CD14-positive monocyte (primary cell): Measurements from ENCODE around the gene TMEM178B. TPM values are rescaled to one million over a fixed set of nuclear protein-coding genes. Genes with fewer than 3 reads are reported as not detected.

Source experiments
- DNase-seq, 3 donors: peaks; one replicate each; pipeline ENCODE4 v3.0.0-alpha.2; 2011 to 2022
- H2AFZ ChIP-seq: 2 replicates; pipeline ENCODE4 v1.6.0; 2012; ENCODE audit warnings: mild to moderate bottlenecking, low read depth, low read length, inconsistent platforms; ENCODE audit not compliant: insufficient read depth, poor library complexity, severe bottlenecking
- H3K27ac ChIP-seq, 2 donors: 1 replicate in 1 of 2; 2 replicates in 1 of 2; pipeline ENCODE4 v1.5.1; 2012 to 2013; ENCODE audit warnings: low read length in 2 of 2, control low read depth in 1 of 2, inconsistent platforms in 1 of 2, low read depth in 1 of 2, mild to moderate bottlenecking in 1 of 2
- H3K27me3 ChIP-seq, 2 donors: one replicate each; pipeline versions ENCODE4 v1.6.0 to v1.6.1; 2011 to 2013; ENCODE audit warnings: low read length in 2 of 2; ENCODE audit not compliant: control insufficient read depth in 2 of 2, insufficient read depth in 2 of 2
- H3K36me3 ChIP-seq, 2 donors: replicated peaks in 1 of 2; 1 replicate in 1 of 2; 2 replicates in 1 of 2; pipeline versions ENCODE4 v1.5.1 to v1.6.1; 2012 to 2013; ENCODE audit warnings: low read length in 2 of 2, control low read depth in 1 of 2, inconsistent platforms in 1 of 2, mild to moderate bottlenecking in 1 of 2; ENCODE audit not compliant: insufficient read depth in 2 of 2, control insufficient read depth in 1 of 2
- H3K4me1 ChIP-seq, 2 donors: 1 replicate in 1 of 2; 2 replicates in 1 of 2; pipeline versions ENCODE4 v1.5.1 to v1.6.1; 2012 to 2013; ENCODE audit warnings: low read length in 2 of 2, control low read depth in 1 of 2, inconsistent platforms in 1 of 2, mild to moderate bottlenecking in 1 of 2, moderate library complexity in 1 of 2; ENCODE audit not compliant: insufficient read depth in 2 of 2, control insufficient read depth in 1 of 2
- H3K4me2 ChIP-seq: replicated peaks from 2 replicates; pipeline ENCODE3; 2012; ENCODE audit warnings: low read length, moderate library complexity, mild to moderate bottlenecking; ENCODE audit not compliant: poor library complexity, severe bottlenecking; ENCODE audit errors: extremely low read depth
- H3K4me3 ChIP-seq, 3 experiments: fragments of 200-600 bp in 1 of 3; sonication (generic) in 1 of 3; replicated peaks in 1 of 3; 1 replicate in 2 of 3; 2 replicates in 1 of 3; pipeline ENCODE4 v1.5.1; 2011 to 2013; ENCODE audit warnings: low read length in 3 of 3, mild to moderate bottlenecking in 3 of 3, control low read depth in 2 of 3, low read depth in 2 of 3, inconsistent platforms in 1 of 3, moderate library complexity in 1 of 3
- H3K79me2 ChIP-seq: 2 replicates; pipeline ENCODE4 v1.6.0; 2012; ENCODE audit warnings: mild to moderate bottlenecking, control low read depth, inconsistent platforms, low read length, moderate library complexity; ENCODE audit not compliant: insufficient read depth
- H3K9ac ChIP-seq: 2 replicates; pipeline ENCODE4 v1.6.0; 2017; ENCODE audit warnings: low read length, mild to moderate bottlenecking; ENCODE audit not compliant: insufficient read depth, poor library complexity, severe bottlenecking
- H3K9me3 ChIP-seq, 2 donors: replicated peaks in 1 of 2; 1 replicate in 1 of 2; 2 replicates in 1 of 2; pipeline versions ENCODE4 v1.5.1 to v1.6.1; 2012 to 2013; ENCODE audit warnings: low read length in 2 of 2, control low read depth in 1 of 2; ENCODE audit not compliant: control insufficient read depth in 1 of 2, insufficient read depth in 1 of 2
- H4K20me1 ChIP-seq: 2 replicates; pipeline ENCODE4 v1.6.0; 2012; ENCODE audit warnings: mild to moderate bottlenecking, low read length, control low read depth, moderate library complexity; ENCODE audit not compliant: insufficient read depth
- H3K27ac Mint-ChIP-seq, 7 donors: one replicate each; pipeline ENCODE4 v1.8.0; 2020; ENCODE audit warnings: mild to moderate bottlenecking in 7 of 7, mixed read lengths in 7 of 7, moderate library complexity in 6 of 7, inconsistent platforms in 2 of 7
- H3K27me3 Mint-ChIP-seq, 3 donors: one replicate each; pipeline ENCODE4 v1.8.0; 2021 to 2022; ENCODE audit warnings: low read depth in 3 of 3, mild to moderate bottlenecking in 3 of 3, mixed read lengths in 3 of 3, moderate library complexity in 3 of 3, inconsistent platforms in 1 of 3
- H3K36me3 Mint-ChIP-seq, 2 donors: one replicate each; pipeline ENCODE4 v1.8.0; 2020; ENCODE audit warnings: mixed read lengths in 2 of 2, inconsistent platforms in 1 of 2, mild to moderate bottlenecking in 1 of 2
- H3K4me1 Mint-ChIP-seq: one replicate; pipeline ENCODE4 v1.8.0; 2020; ENCODE audit warnings: mild to moderate bottlenecking, mixed read lengths
- H3K4me3 Mint-ChIP-seq, 2 donors: one replicate each; pipeline ENCODE4 v1.8.0; 2020; ENCODE audit warnings: mild to moderate bottlenecking in 2 of 2, mixed read lengths in 2 of 2, moderate library complexity in 1 of 2
- H3K9me3 Mint-ChIP-seq, 7 donors: one replicate each; pipeline ENCODE4 v1.8.0; 2020 to 2022; ENCODE audit warnings: mixed read lengths in 7 of 7, mild to moderate bottlenecking in 6 of 7, moderate library complexity in 6 of 7, inconsistent platforms in 2 of 7
- CTCF ChIP-seq: fragments of 200-600 bp; IDR thresholded peaks from one replicate; pipeline ENCODE4 v1.8.0; 2022; ENCODE audit warnings: antibody characterized with exemption, mild to moderate bottlenecking
- WGBS: methylation state at CpG from one replicate; pipeline ENCODE4 v1.1.5; 2013; ENCODE audit warnings: missing lambda C conversion rate; ENCODE audit not compliant: insufficient coverage; 5-methylcytosine and 5-hydroxymethylcytosine counted together
- intact Hi-C, 2 donors: fragments of 100-400 bp; cut with micrococcal nuclease; formaldehyde crosslinking; loops; one replicate each; pipeline versions ENCODE4 v1.15.0 to v1.15.1; 2023
- polyA plus RNA-seq, 3 donors: library from polyadenylated mRNA; depleted of rRNA in 1 of 3; unstranded in 2 of 3; stranded (reverse) in 1 of 3; fragments of 300-500 nt in 2 of 3; fragments of >200 nt in 1 of 3; fragmentation: Illumina TruSeq in 2 of 3; gene quantifications; 1 replicate in 2 of 3; 2 replicates in 1 of 3; pipeline ENCODE4 v1.2.3, GENCODE V29; 2012 to 2021

TMEM178B gene
- polyA plus RNA-seq, 3 donors = not detected

- 76% methylated on average over 4 of the region's 7 CpGs for WGBS
- no peaks in the 10 kb centered on the region for H3K9me3 ChIP-seq
- H3K4me1 ChIP-seq = no peaks in the 10 kb centered on the region
- H3K4me2 ChIP-seq = no peak overlapping the region
- Mint-ChIP-seq H3K36me3 (no peaks in the 10 kb centered on the region), H3K4me1 (no peaks in the 10 kb centered on the region), H3K9me3 (peaks cover 0 to 10% (median 1%) of the 10 kb centered on the region in 7 donors), H3K4me3 (no peak overlapping the region), H3K27ac (no peak overlapping the region), H3K27me3 (peaks cover 0 to 11% (median 2%) of the 10 kb centered on the region in 3 donors)
- no peaks in the 10 kb centered on the region for H3K79me2 ChIP-seq
- H3K4me3 ChIP-seq = no peak overlapping the region
- H3K27me3 ChIP-seq = no peaks in the 10 kb centered on the region
- TF ChIP-seq CTCF = no peak
- H3K36me3 ChIP-seq = no peaks in the 10 kb centered on the region
- no peak for DNase-seq
- no peak overlapping the region for H3K9ac ChIP-seq
- no peaks in the 10 kb centered on the region for H4K20me1 ChIP-seq
- no peak overlapping the region for H2AFZ ChIP-seq
- no peak overlapping the region for H3K27ac ChIP-seq
- intact Hi-C loops = no loop called here
Observed at GRCh38 chr7:141348728-141349127, 274.9 kb downstream of the TMEM178B start.

- WGBS = 98% methylated on average over 3 of the region's 5 CpGs
Observed at GRCh38 chr7:141349338-141349737, 275.5 kb downstream of the TMEM178B start.

More at GRCh38 chr7:141349338-141349737, 275.5 kb downstream of the TMEM178B start:
- no peaks in the 10 kb centered on the region for H3K4me1 Mint-ChIP-seq
- DNase-seq = no peak
- intact Hi-C loops = no loop called here
- H3K27ac ChIP-seq = no peak overlapping the region
- H3K9ac ChIP-seq = no peak overlapping the region
- H2AFZ ChIP-seq = no peak overlapping the region
- H3K79me2 ChIP-seq = no peaks in the 10 kb centered on the region
- H4K20me1 ChIP-seq = no peaks in the 10 kb centered on the region
- H3K4me3 Mint-ChIP-seq = no peak overlapping the region
- no peak overlapping the region for H3K27ac Mint-ChIP-seq
- TF ChIP-seq CTCF = no peak
- no peaks in the 10 kb centered on the region for H3K36me3 ChIP-seq
- no peaks in the 10 kb centered on the region for H3K27me3 ChIP-seq
- peaks cover 0 to 10% (median 0%) of the 10 kb centered on the region in 7 donors for H3K9me3 Mint-ChIP-seq
- no peak overlapping the region for H3K4me2 ChIP-seq
- peaks cover 0 to 11% (median 2%) of the 10 kb centered on the region in 3 donors for H3K27me3 Mint-ChIP-seq
- H3K36me3 Mint-ChIP-seq = no peaks in the 10 kb centered on the region
- no peaks in the 10 kb centered on the region for H3K9me3 ChIP-seq
- H3K4me3 ChIP-seq = no peak overlapping the region
- no peaks in the 10 kb centered on the region for H3K4me1 ChIP-seq
